HL-60/S4 treated with retinoic acid at 250 ng/mL for 4 days and 3 days (cell line): Measurements from ENCODE around the gene RAB5B.

Experiments used
- in situ Hi-C: fragments of 300-500 bp; cut with MboI; formaldehyde crosslinking; loops from 2 replicates; pipeline ENCODE4 v1.7.0; 2022; ENCODE audit warnings: low sequenced_read_pairs

The RAB5B gene

GRCh38 chr12:55973599-55974307 lies at the start of gene RAB5B:
RAB5B (plus strand) TSS chr12:55974078; CDS start chr12:55986961, 12,883 bp downstream.
- in situ Hi-C loops = no loop called here

DNA sequence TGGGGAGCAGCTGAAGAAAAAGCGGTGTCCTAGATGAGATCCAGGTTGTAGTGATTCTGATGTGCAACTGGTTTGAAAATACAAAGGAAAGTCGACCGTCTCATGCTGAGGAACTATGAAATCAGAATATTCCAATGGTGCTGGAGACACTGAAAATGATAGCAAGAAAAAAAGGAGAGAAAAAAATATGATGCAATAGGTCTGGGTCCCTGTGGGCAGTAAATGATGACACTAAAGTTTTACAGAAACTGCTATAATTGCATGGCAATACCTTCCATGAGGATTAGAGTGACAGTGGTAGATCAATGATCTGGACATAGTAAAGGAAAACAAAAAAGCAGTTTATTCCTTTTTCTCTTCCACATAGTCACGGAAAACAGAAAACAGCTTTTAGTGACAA lies 48.5 kb upstream of the RAB5B start:
- in situ Hi-C loops = no loop called here

- in situ Hi-C loops = no loop called here
These were observed 47.8 kb upstream of the RAB5B start for GRCh38 chr12:55925870-55926737.

DNA sequence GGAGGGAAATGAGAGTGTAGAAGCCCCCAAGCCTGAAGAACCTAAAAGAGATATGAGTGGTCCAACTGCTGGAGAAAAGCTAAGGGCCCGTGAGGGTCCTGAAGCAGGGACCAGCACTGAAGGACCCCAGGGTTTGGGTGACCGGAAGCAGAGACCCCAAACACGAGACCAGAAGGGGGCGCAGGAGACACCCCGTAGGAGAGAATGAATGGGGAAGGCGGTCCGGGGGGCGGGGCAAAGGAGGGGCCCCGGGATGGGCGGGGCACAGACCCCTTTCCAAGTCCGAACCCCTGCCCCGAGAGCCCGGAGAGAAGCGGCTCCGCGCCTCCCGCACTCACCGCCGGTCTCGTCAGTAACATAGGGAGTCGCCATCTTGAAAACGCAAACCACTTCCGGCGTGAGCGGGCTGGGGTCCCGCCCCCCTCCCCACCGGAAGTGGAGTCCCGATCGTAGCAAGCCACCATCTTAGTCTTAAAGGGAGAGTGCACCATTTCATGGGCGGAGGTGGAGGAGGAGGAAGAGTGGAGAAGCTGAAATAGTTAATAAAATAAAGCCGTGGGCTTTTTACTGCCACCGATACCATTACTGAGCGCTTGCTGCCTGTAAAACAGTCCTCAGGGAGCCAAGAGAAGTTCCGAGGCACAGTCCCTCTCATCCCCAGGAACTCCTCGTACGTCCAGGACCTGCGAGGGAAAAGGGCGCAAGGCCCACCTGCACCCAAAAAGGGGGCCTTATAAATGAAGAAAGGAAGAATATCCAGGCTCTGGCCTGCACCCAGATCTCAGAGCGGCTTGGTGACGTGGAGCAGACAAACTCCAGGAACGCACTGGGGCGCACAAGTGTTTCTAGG lies 46.9 kb upstream of the RAB5B start:
- in situ Hi-C loops = no loop called here

DNA sequence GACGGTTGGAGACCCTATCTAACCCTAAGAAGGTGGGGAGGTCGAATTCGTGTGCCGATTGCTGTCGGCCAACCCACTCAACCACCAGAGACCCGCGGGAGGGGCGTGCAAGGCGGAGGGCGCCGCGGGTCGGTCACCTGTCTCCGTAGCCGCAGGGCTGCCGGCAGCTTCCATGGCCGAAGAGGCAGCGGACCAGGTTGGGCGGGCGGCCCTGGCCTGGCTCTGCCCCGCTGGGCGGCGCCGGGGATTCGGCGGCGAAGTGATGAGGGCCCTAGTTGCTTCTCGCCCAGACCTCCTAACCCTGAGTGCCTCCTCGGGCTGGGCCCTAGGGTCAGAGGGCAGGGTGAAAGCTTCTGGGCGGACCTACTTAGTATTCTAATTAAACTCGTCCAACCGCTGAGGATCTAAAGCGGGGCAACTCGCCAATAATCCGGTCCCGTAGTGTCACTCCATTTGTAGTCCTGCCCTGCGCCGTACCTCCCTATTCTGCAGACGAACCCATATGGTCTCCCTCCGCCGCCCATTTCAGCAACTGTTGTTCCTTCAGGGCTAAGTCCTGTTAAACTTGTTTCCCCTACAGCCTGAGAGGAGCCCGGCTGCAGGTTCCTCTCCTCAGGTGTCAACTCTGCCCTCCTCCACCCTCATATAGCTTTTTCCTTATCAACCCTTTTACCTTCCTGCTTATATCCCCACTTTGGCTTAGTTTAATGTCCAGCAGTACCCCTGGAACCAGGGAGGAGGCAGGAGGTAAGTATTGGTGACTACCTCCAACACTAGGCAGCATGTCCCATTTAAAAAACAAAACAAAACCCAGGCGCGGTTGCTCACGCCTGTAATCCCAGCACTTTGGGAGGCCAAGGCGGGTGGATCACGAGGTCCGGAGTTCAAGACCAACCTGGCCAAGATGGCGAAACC lies 46.0 kb upstream of the RAB5B start, which contains the start of gene PYM1:
Gene PYM1 (minus strand): TSS at position 307 of the 915 bp plus-strand sequence. CDS start 133 bp downstream, at position 174.
- in situ Hi-C loops = no loop called here

DNA sequence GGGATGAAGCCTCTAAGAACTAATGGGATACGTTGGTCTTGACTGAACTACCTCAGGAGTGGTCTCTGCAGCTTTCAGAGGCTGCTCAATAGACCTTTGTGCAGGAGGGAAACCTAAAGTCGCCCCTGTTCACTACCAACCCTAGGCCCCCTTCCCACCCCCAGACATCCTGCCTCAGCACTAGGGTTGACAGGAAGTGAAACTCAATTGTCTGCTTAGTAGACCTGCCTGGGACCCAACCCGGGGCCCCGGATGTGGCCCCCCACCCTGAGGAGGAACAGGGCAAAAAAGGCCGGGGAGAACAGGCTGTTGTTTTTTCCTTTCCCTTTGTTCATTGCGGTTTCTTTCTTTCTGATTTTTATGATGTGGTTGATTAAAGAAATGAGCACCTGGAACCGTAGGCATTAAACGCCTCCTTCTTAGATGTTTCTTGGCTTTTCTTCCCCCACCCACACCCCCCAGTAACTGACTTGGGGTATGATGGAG lies 44.5 kb upstream of the RAB5B start:
- in situ Hi-C loops = no loop called here

- in situ Hi-C loops = no loop called here
These were observed 43.0 kb upstream of the RAB5B start, which contains the start of gene DGKA for GRCh38 chr12:55930771-55931316. DGKA (plus strand) TSS chr12:55931162; CDS start chr12:55936504, 5,342 bp downstream.

DNA sequence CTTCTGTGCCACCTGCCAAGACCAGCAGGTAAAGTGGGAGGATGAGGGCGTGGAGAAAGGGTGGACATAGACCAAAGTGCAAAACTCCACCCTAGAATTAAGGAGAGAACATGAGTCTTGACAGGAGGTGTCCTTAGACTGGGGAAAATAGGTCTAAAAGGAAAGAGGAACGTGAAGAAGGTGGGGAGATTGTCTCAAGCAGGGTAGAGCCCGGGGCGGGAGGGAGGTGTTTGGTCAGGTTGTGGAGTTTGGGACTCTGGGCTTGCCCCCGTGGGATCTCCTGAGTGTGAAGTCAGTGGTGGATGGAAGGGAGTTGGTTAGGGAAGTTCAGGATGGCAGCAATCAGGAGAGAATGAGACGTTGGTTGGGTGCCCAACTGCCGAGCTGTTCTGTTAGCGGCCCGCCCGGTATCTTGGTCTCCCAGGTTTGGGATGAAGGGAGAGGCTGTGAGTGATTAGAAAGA lies 42.5 kb upstream of the RAB5B start:
- in situ Hi-C loops = no loop called here

GRCh38 chr12:55931780-55932550 lies 41.9 kb upstream of the RAB5B start:
- in situ Hi-C loops = no loop called here

DNA sequence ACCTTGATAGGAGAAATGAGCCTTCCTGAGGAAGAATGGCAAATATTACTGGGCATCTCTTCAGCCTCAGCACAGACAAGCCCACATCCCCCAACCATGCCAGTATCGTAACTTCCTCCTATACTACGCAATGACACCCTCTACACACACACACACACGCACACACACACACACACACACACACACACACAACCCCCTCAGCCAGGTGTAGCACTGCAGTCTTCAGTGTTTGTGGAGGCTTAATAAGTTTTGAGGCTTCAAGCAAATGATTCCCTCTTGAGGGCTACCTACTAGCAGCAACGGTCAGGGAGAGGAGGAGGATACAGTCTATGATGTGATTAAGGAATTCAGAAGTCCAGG lies 41.3 kb upstream of the RAB5B start:
- in situ Hi-C loops = no loop called here

DNA sequence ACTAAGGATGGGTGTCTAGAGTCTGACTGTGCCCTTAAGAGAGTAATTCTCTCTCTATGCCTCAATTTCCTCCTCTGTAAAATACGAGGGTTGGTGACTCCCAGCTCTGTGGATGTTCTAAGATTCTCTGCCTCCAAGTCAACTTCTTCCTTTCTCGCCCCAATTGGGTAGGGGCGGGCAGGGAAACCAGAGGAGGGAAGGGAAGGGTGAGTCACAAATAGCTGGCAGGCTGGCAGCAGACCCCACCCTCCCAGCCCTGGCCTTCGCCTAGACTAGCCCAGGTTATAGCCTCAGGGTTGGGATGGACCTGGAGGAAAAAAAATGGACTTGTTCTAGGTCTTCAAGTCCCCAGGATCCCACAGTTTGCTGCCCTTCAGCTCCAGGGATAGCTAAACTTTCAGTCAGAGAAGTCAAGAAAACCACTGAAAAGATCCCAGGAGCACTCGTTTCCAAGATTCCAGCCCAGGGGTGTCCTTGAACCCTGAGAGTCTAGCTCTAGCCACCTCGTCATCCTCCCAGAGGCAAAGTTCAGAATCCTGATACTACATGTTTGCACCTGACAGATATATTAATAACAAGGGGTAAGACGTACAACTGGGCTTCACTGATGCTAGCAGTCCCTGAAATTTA lies 40.6 kb upstream of the RAB5B start:
- in situ Hi-C loops = no loop called here

GRCh38 chr12:55933799-55934742 lies 39.8 kb upstream of the RAB5B start:
- in situ Hi-C loops = no loop called here

DNA sequence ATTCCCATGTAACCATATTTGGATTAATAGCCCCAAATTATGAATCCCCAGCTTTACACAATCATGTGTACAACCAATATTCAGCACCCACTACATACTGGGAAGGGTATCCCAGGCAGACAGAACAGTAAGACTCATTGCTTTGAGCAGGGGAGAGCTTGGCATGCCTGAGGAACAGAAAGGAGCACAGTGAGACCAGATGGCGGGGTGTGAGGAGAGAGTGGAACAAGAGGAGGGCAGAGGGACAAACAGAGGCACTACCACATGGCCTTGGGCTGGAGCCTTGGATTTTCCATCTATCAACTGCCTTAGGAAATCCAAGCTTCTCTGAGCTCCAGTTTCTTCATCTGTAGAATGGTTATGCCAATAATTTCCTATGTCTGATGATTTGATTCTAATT lies 39.1 kb upstream of the RAB5B start:
- in situ Hi-C loops = no loop called here

- in situ Hi-C loops = no loop called here
These were observed 38.1 kb upstream of the RAB5B start for GRCh38 chr12:55935738-55936151.

- in situ Hi-C loops = no loop called here
These were observed 35.9 kb upstream of the RAB5B start for GRCh38 chr12:55937981-55938380.

DNA sequence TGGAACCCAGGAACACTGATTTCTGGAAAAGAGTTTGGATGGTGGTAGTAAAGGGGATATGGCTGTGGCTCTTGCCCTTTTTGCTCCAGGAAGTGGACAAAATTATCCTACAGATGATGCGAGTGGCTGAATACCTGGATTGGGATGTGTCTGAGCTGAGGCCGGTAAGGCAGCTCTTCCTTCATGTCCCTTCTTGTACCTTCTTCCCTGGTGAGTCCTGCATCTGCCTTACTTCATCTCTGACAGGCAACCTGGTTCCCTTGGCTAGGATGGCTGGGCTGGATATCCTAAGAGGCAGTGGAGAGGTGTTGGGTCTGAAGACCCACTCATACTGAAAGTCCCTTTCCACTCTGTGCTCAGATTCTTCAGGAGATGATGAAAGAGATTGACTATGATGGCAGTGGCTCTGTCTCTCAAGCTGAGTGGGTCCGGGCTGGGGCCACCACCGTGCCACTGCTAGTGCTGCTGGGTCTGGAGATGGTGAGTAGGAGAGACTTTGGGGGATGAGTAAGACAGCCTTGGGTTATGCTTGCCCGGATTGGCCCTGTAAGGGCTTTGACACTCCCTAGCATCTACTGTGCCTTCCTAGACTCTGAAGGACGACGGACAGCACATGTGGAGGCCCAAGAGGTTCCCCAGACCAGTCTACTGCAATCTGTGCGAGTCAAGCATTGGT lies 34.9 kb upstream of the RAB5B start:
- in situ Hi-C loops = no loop called here
